ENCODE results near the gene ARMC5.

ARMC5 gene

DNA sequence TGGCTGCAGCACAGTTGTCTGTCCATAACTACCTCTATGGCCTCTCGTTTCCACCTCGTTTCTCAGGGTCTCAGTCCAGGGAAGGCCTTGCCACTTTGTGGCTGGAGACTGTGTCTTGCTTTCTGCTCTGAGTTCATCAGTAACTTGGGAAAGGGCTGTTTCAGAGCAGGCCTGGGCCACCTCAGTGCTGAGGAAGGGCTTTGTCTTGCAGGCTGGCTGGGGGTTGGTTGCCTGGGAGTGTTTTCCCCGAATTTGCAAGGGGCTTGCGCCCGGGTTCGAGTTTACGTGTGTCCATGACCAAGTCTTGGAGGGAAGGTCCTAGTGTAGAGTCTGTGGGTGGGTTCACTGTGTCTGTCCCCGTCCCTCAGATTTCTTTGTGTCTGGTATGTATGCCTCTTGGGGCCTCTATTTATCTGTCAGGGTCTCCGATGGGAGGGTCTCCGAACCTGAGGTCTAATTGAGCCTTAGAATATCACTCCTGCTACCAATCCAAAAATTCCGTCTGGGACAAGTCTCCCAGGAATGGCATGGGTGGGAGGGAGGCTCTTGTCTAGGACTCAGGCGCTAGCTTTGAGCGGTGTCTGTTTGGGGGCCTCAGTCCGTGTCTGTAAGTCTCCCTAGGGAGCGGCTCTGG lies 12.1 kb downstream of the ARMC5 start:
- H2BK120ac ChIP-seq (ENCODE audit: low read depth, low read length): peak overlapping the region; percentile 83
- H2AFZ ChIP-seq (ENCODE audit: low read depth, low read length): peak overlapping the region; percentile 73
- H3K14ac ChIP-seq (ENCODE audit: low read length in 2 of 2): peak overlapping the region in 1 of 2 experiments; percentile 71
- H4K91ac ChIP-seq (ENCODE audit: low read length): peak overlapping the region; percentile 93
- WGBS: 54% methylated on average over 11 of the region's 15 CpGs
- H3K23ac ChIP-seq (ENCODE audit: low read length in 2 of 2): peak overlapping the region in 1 of 2 experiments; percentile 78
- H3K36me3 ChIP-seq (ENCODE audit: control insufficient read depth in 1 of 2, insufficient read depth in 2 of 2, low read depth in 1 of 2, low read length in 2 of 2): peaks cover 35 to 40% of the 10 kb centered on the region in 2 experiments
- peak overlapping the region; percentile 88 to 96 for H3K4ac ChIP-seq (ENCODE audit: low read depth in 1 of 2, low read length in 2 of 2)
- peak; percentile 32 for DNase-seq
- H2BK5ac ChIP-seq (ENCODE audit: low read depth, low read length, poor library complexity, severe bottlenecking): peak overlapping the region; percentile 81
- peaks cover 12% of the 10 kb centered on the region for H3K79me1 ChIP-seq (replicated peaks; ENCODE audit: low read length, poor library complexity, severe bottlenecking)
- peak overlapping the region; percentile 77 to 88 for H3K4me3 ChIP-seq (ENCODE audit: insufficient read depth in 1 of 2, low read depth in 1 of 2, low read length in 2 of 2)
- H3K27ac ChIP-seq (ENCODE audit: low read length, poor library complexity, severe bottlenecking): peak overlapping the region; percentile 94
- H3K9me3 ChIP-seq (ENCODE audit: control insufficient read depth, low read length): no peaks in the 10 kb centered on the region
- H2BK12ac ChIP-seq (ENCODE audit: low read length in 2 of 2): peak overlapping the region; percentile 69 to 91
- peak overlapping the region; percentile 84 for H2AK5ac ChIP-seq (ENCODE audit: low read length, severe bottlenecking)
- H4K8ac ChIP-seq (ENCODE audit: low read length): peak overlapping the region; percentile 96
- H3K18ac ChIP-seq (ENCODE audit: low read depth in 1 of 2, low read length in 2 of 2): peak overlapping the region; percentile 70 to 97
- peak overlapping the region; percentile 97 for H3K9ac ChIP-seq (ENCODE audit: low read length)
- no peaks in the 10 kb centered on the region for H3K27me3 ChIP-seq (ENCODE audit: control insufficient read depth in 1 of 2, insufficient read depth in 1 of 2, low read length in 2 of 2)
- peak overlapping the region; percentile 54 for H2BK15ac ChIP-seq (ENCODE audit: low read depth, poor library complexity, severe bottlenecking)
- H3K4me2 ChIP-seq (ENCODE audit: low read length, poor library complexity, severe bottlenecking): peak overlapping the region; percentile 84
- H3K4me1 ChIP-seq (ENCODE audit: control insufficient read depth, insufficient read depth, low read depth, low read length): peaks cover 20% of the 10 kb centered on the region

DNA sequence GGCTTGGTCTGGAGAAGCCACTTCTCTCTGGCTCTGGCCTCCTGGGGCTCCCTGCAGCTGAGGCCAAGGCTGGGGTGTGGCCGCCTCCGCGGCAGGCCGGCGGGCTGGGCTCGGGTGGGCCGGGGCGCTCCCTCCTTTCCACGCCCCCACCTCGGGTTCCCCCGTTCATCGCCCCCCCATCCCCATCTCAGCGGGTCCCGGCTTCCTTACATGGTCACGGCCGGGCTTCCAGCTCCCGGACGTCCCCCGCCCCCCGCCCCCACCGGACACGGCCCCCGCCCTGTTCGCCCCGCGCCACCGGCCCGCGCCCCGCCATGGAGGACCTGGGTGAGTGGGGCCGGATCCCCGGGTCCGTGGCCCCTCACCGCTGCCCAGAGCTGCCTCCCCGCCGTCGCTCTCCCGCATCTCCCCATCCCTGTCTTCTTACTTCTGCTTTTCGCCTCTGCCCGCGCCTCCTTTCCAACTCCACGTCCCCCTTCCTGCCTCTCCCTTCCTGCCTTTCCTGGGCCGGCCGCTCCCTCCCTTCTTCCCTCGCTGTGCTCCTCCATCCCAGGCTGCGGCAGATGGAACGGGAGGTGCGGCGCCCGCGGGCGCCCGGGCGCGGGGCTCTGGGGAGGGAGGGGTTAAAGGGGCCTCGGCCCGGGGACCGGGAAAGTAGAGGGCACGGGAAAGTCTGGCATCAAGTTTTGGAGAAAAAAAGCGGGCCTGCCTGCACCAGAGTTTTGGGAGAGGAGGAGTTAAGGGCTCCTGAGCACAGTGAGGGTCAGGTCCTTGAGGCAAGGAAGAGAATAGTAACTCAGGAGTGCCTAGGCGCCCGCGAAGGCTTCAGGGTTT lies 12.8 kb downstream of the ARMC5 start, which contains the start of gene TGFB1I1:
Gene TGFB1I1 (plus strand): TSS at position 278 of the 834 bp plus-strand sequence. CDS start 37 bp downstream, at position 315.
- DNase-seq: peak; percentile 78
- peak within 1 kb of the TSS; percentile 97 for H3K9ac ChIP-seq (ENCODE audit: low read length)
- peak within 1 kb of the TSS; percentile 84 for H2AK5ac ChIP-seq (ENCODE audit: low read length, severe bottlenecking)
- H2AFZ ChIP-seq (ENCODE audit: low read depth, low read length): peak within 1 kb of the TSS; percentile 73
- H3K27me3 ChIP-seq (ENCODE audit: control insufficient read depth in 1 of 2, insufficient read depth in 1 of 2, low read length in 2 of 2): no peaks in the 10 kb centered on the region
- H3K9me3 ChIP-seq (ENCODE audit: control insufficient read depth, low read length): no peaks in the 10 kb centered on the region
- peak within 1 kb of the TSS; percentile 81 for H2BK5ac ChIP-seq (ENCODE audit: low read depth, low read length, poor library complexity, severe bottlenecking)
- peak within 1 kb of the TSS in 1 of 2 experiments; percentile 99 for H3K14ac ChIP-seq (ENCODE audit: low read length in 2 of 2)
- peak within 1 kb of the TSS; percentile 98 for H4K8ac ChIP-seq (ENCODE audit: low read length)
- H2BK120ac ChIP-seq (ENCODE audit: low read depth, low read length): peak within 1 kb of the TSS; percentile 83
- peak within 1 kb of the TSS; percentile 97 to 100 for H3K18ac ChIP-seq (ENCODE audit: low read depth in 1 of 2, low read length in 2 of 2)
- H3K27ac ChIP-seq (ENCODE audit: low read length, poor library complexity, severe bottlenecking): peak within 1 kb of the TSS; percentile 98
- H3K4me3 ChIP-seq (ENCODE audit: insufficient read depth in 1 of 2, low read depth in 1 of 2, low read length in 2 of 2): peak within 1 kb of the TSS; percentile 77 to 88
- peaks cover 14% of the 10 kb centered on the region for H3K79me1 ChIP-seq (replicated peaks; ENCODE audit: low read length, poor library complexity, severe bottlenecking)
- peak within 1 kb of the TSS; percentile 84 for H3K4me2 ChIP-seq (ENCODE audit: low read length, poor library complexity, severe bottlenecking)
- peaks cover 35 to 40% of the 10 kb centered on the region in 2 experiments for H3K36me3 ChIP-seq (ENCODE audit: control insufficient read depth in 1 of 2, insufficient read depth in 2 of 2, low read depth in 1 of 2, low read length in 2 of 2)
- peak within 1 kb of the TSS; percentile 99 for H3K4ac ChIP-seq (ENCODE audit: low read depth in 1 of 2, low read length in 2 of 2)
- 2% methylated on average over 36 of the region's 63 CpGs for WGBS
- peaks cover 23% of the 10 kb centered on the region for H3K4me1 ChIP-seq (ENCODE audit: control insufficient read depth, insufficient read depth, low read depth, low read length)
- H4K91ac ChIP-seq (ENCODE audit: low read length): peak within 1 kb of the TSS; percentile 98
- H3K23ac ChIP-seq (ENCODE audit: low read length in 2 of 2): peak within 1 kb of the TSS in 1 of 2 experiments; percentile 85
- H2BK12ac ChIP-seq (ENCODE audit: low read length in 2 of 2): peak within 1 kb of the TSS; percentile 69 to 91
- H2BK15ac ChIP-seq (ENCODE audit: low read depth, poor library complexity, severe bottlenecking): peak within 1 kb of the TSS; percentile 91

DNA sequence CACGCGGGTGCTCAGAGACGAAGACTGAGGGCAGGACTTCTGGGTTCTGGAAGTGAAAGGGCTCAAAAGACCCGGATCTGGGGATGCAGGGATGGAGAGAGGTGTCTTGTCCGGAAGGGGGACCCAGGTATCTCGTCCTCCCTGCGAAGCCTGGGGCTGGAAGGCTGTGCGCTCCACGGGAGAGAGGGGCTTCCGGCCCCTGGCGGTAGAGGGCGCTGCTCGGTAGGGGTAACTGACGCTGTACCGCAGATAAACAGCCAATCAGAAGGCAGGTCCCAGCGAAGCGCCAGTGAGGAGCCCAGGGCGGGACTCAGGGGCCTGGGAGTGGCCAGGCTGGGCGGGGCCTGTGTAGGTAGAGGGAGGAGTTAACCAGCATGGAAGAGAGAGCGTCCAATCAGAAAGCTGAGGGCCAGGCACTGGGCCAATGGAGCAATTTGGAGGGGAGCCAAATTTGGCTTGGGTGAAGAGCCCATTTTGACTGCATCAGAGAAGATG lies 13.5 kb downstream of the ARMC5 start:
- peak; percentile 90 for DNase-seq
- no peaks in the 10 kb centered on the region for H3K9me3 ChIP-seq (ENCODE audit: control insufficient read depth, low read length)
- peak overlapping the region; percentile 77 to 85 for H3K4me3 ChIP-seq (ENCODE audit: insufficient read depth in 1 of 2, low read depth in 1 of 2, low read length in 2 of 2)
- H4K8ac ChIP-seq (ENCODE audit: low read length): peak overlapping the region; percentile 98
- peak overlapping the region; percentile 74 for H2BK5ac ChIP-seq (ENCODE audit: low read depth, low read length, poor library complexity, severe bottlenecking)
- H3K9ac ChIP-seq (ENCODE audit: low read length): peak overlapping the region; percentile 92
- 30% methylated on average over 20 of the region's 20 CpGs for WGBS
- H3K36me3 ChIP-seq (ENCODE audit: control insufficient read depth in 1 of 2, insufficient read depth in 2 of 2, low read depth in 1 of 2, low read length in 2 of 2): peaks cover 37 to 44% of the 10 kb centered on the region in 2 experiments
- H2BK12ac ChIP-seq (ENCODE audit: low read length in 2 of 2): no peak overlapping the region
- H3K27me3 ChIP-seq (ENCODE audit: control insufficient read depth in 1 of 2, insufficient read depth in 1 of 2, low read length in 2 of 2): no peaks in the 10 kb centered on the region
- H3K4me1 ChIP-seq (ENCODE audit: control insufficient read depth, insufficient read depth, low read depth, low read length): peaks cover 26% of the 10 kb centered on the region
- H2BK120ac ChIP-seq (ENCODE audit: low read depth, low read length): peak overlapping the region; percentile 75
- peak overlapping the region; percentile 91 for H2BK15ac ChIP-seq (ENCODE audit: low read depth, poor library complexity, severe bottlenecking)
- H3K79me1 ChIP-seq (replicated peaks; ENCODE audit: low read length, poor library complexity, severe bottlenecking): peaks cover 17% of the 10 kb centered on the region
- peak overlapping the region; percentile 56 for H3K4me2 ChIP-seq (ENCODE audit: low read length, poor library complexity, severe bottlenecking)
- no peak overlapping the region for H2AFZ ChIP-seq (ENCODE audit: low read depth, low read length)
- H3K18ac ChIP-seq (ENCODE audit: low read depth in 1 of 2, low read length in 2 of 2): peak overlapping the region; percentile 97 to 100
- peak overlapping the region; percentile 83 for H4K91ac ChIP-seq (ENCODE audit: low read length)
- H3K27ac ChIP-seq (ENCODE audit: low read length, poor library complexity, severe bottlenecking): peak overlapping the region; percentile 98
- H3K23ac ChIP-seq (ENCODE audit: low read length in 2 of 2): peak overlapping the region in 1 of 2 experiments; percentile 23
- no peak overlapping the region for H3K14ac ChIP-seq (ENCODE audit: low read length in 2 of 2)
- H2AK5ac ChIP-seq (ENCODE audit: low read length, severe bottlenecking): peak overlapping the region; percentile 21
- H3K4ac ChIP-seq (ENCODE audit: low read depth in 1 of 2, low read length in 2 of 2): peak overlapping the region in 1 of 2 experiments; percentile 99

Data from mesenchymal stem cell (in vitro differentiated cells and primary cell).